Activated CD4-positive, alpha-beta T cell treated with anti-CD3 and anti-CD28 coated beads, Interleukin-2, amount 10 ng/mL, durations not matched to agents 7 days and 5 days (primary cell): Measurements from ENCODE around the gene OSGIN1. TPM values are rescaled to one million over a fixed set of nuclear protein-coding genes. Genes with fewer than 3 reads are reported as not detected.

Experiments used
- CTCF ChIA-PET: fragments of 350-600 bp; sonication (Branson Sonifier 250); formaldehyde crosslinking; loops from one replicate; lab custom pipeline; 2021; ENCODE audit warnings: antibody characterized with exemption; lab: Charles Lee
- POLR2A ChIA-PET: fragments of 350-600 bp; sonication (Branson Sonifier 250); formaldehyde crosslinking; loops from one replicate; lab custom pipeline; 2021; ENCODE audit warnings: antibody characterized with exemption; lab: Charles Lee
- DNase-seq: peaks from one replicate; pipeline ENCODE4 v3.0.0-alpha.2; 2020
- H3K27ac Mint-ChIP-seq: one replicate; pipeline ENCODE4 v1.8.0; 2021; ENCODE audit warnings: mild to moderate bottlenecking, moderate library complexity, mixed read lengths
- H3K27me3 Mint-ChIP-seq: one replicate; pipeline ENCODE4 v1.8.0; 2021; ENCODE audit warnings: mixed read lengths
- H3K36me3 Mint-ChIP-seq: one replicate; pipeline ENCODE4 v1.8.0; 2021; ENCODE audit warnings: low read depth, mixed read lengths
- H3K4me1 Mint-ChIP-seq: one replicate; pipeline ENCODE4 v1.8.0; 2021; ENCODE audit warnings: mixed read lengths
- H3K4me3 Mint-ChIP-seq: one replicate; pipeline ENCODE4 v1.8.0; 2021; ENCODE audit warnings: mild to moderate bottlenecking, moderate library complexity, mixed read lengths
- H3K9me3 Mint-ChIP-seq: one replicate; pipeline ENCODE4 v1.8.0; 2021; ENCODE audit warnings: mixed read lengths
- total RNA-seq, 2 experiments: library from RNA; stranded (reverse); gene quantifications; one replicate each; pipeline ENCODE4 v1.2.3, GENCODE V29; 2021

OSGIN1 gene
- total RNA-seq, 2 experiments from 2014 or later, result 0.48 to 0.77 TPM

GRCh38 chr16:83967838-83968305 is 14.8 kb downstream of the OSGIN1 start, which contains the start of gene NECAB2:
TSS of gene NECAB2 (plus strand) at chr16:83968244. CDS start at chr16:83968649, 405 bp downstream.
- ChIA-PET POLR2A (no interaction called here), CTCF (no interaction called here)
- no peak for DNase-seq
- Mint-ChIP-seq H3K27ac (no peak within 1 kb of the TSS), H3K36me3 (no peaks in the 10 kb centered on the region), H3K27me3 (peaks cover 19% of the 10 kb centered on the region), H3K4me3 (no peak within 1 kb of the TSS), H3K4me1 (peaks cover 2% of the 10 kb centered on the region), H3K9me3 (no peaks in the 10 kb centered on the region)

DNA sequence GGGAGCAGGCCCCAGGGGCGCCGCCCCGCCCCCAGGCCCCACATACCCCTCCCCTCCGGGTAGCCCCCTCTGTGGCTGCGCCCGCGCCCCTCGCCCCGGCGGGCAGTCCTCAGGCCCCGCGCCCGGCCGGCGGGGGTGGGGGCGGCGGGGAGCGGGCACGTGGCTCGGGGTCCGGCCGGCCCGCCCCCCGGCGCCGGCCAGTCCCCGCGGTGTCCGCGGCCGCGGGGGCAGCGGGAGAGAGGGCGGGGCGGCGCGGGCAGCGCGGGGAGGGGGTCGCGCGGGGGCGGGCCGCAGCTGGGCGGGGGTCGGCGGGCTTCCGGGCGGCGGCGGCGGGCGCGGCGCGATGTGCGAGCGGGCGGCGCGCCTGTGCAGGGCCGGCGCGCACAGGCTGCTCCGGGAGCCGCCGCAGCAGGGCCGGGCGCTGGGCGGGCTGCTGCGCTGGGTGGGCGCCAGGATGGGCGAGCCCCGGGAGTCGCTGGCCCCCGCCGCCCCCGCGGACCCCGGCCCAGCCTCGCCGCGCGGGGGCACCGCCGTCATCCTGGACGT is 15.3 kb downstream of the OSGIN1 start:
- ChIA-PET POLR2A (no interaction called here), CTCF (no interaction called here)
- H3K9me3 Mint-ChIP-seq, result no peaks in the 10 kb centered on the region
- H3K36me3 Mint-ChIP-seq, result no peaks in the 10 kb centered on the region
- DNase-seq, result no peak
- peaks cover 19% of the 10 kb centered on the region for H3K27me3 Mint-ChIP-seq
- H3K4me3 Mint-ChIP-seq, result no peak overlapping the region
- H3K27ac Mint-ChIP-seq, result no peak overlapping the region
- peaks cover 2% of the 10 kb centered on the region for H3K4me1 Mint-ChIP-seq

DNA sequence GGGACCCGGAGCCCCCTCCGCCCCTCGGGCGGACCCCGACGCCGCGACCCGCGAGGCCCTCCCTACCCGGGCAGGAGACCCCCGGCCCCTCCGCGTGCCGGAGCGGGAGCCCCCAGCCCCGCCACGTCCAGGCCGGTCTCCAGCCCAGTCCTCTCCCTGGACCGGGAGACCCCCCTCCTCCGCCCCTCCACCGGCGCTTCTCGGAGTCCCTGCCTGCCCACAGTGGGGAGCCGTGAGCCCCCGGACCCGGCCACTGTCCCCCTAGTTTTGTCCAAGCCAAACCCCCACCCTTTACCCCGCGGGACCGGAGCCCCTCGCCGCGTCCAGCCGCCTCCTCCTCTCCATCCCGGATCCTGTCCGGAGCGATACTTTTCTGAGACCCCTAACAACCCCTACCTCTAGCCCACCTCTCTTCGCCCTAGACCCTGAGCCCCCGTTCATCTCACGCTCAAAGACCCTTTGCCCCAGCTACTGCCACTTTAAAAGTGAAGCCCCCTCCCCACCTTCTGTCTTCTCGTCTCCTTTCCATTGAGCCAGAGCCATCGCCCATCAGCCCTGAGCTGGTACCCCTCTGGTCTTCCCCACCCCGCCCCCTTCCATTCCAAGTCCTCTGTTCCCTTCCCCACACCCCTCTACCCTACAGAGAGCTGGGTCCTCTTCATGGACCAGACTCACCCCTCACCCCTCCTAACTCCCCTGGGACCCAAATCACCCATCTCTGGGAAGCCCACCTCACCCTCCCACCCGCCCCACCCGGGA is 16.0 kb downstream of the OSGIN1 start:
- Mint-ChIP-seq H3K27me3 (peaks cover 19% of the 10 kb centered on the region), H3K27ac (no peak overlapping the region), H3K4me3 (no peak overlapping the region), H3K9me3 (no peaks in the 10 kb centered on the region), H3K4me1 (peaks cover 2% of the 10 kb centered on the region), H3K36me3 (no peaks in the 10 kb centered on the region)
- ChIA-PET CTCF (no interaction called here), POLR2A (no interaction called here)
- DNase-seq, result no peak

GRCh38 chr16:83969771-83970429 is 16.9 kb downstream of the OSGIN1 start:
- Mint-ChIP-seq H3K4me1 (peaks cover 2% of the 10 kb centered on the region), H3K36me3 (no peaks in the 10 kb centered on the region), H3K27ac (no peak overlapping the region), H3K9me3 (no peaks in the 10 kb centered on the region), H3K4me3 (no peak overlapping the region), H3K27me3 (peaks cover 19% of the 10 kb centered on the region)
- ChIA-PET CTCF (interaction anchor here (1.7 to 2.1 kb wide), 2 partner anchors 12 to 217 kb away, joined by 4 to 5 read pairs; partner anchors contain the start of gene TAF1C), POLR2A (no interaction called here)
- DNase-seq, result no peak

- POLR2A ChIA-PET, result no interaction called here
- CTCF ChIA-PET, result interaction anchor here (1.0 to 2.1 kb wide), 4 partner anchors 13 to 217 kb away, joined by 3 to 5 read pairs (median 4); partner anchors contain the start of gene TAF1C
These were observed 17.4 kb downstream of the OSGIN1 start for GRCh38 chr16:83970430-83970815.

DNA sequence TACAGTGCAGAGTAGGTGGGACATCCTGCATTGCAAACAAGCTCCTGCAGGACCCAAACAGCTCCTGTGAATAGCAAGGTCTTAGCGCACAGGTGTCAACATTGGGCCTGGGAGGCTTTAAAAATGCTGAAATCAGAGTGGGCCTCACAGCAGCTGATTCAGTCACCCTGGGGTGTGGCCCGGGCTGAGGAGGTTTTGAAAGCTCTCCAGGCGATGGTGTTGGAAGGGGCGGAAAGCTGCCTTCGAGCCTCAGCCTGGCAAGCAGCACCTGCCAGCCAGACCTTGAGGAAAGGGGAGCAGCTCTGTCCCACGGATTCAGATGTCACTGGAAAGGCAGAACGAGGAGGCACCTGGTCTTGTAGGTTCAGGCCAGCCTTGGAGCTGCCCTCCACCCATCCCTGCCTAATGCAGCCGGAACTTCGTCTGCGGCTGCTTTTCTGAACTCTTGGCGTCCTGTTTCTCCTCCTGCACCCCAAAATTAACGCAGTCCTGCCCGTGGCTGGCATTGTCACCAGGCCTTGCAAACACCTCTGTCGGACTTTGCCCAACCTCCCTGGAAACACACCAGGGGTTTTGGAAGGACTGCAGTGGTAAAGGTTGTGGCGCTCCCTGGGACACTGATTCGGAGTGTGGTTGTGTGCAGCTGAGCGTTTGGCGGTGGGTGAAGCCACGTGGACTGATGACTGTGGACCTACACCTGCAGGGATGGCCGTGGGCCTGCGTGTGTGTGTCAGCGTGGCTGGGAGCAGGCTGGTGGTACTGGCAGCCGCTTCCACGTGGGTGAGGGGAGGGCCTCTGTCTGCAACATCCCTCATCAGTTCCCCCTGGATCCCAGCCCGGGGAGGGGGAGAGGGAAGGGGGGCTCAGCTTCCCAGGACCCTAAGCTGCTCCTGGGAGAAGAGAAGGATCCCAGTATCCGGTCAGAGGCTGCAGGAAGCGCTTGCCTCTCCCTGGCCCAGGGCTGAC is 18.4 kb downstream of the OSGIN1 start:
- H3K4me1 Mint-ChIP-seq, result peaks cover 2% of the 10 kb centered on the region
- ChIA-PET POLR2A (no interaction called here), CTCF (interaction anchor here (1.0 to 2.1 kb wide), 5 partner anchors 14 to 216 kb away, joined by 3 to 5 read pairs (median 3); partner anchors contain the start of gene TAF1C)
- no peaks in the 10 kb centered on the region for H3K9me3 Mint-ChIP-seq
- H3K36me3 Mint-ChIP-seq, result no peaks in the 10 kb centered on the region
- H3K4me3 Mint-ChIP-seq, result no peak overlapping the region
- H3K27ac Mint-ChIP-seq, result no peak overlapping the region
- no peak for DNase-seq
- peaks cover 19% of the 10 kb centered on the region for H3K27me3 Mint-ChIP-seq

More at GRCh38 chr16:83970430-83970815, 17.4 kb downstream of the OSGIN1 start:
- peaks cover 2% of the 10 kb centered on the region for H3K4me1 Mint-ChIP-seq
- DNase-seq, result no peak
- H3K9me3 Mint-ChIP-seq, result no peaks in the 10 kb centered on the region
- peaks cover 19% of the 10 kb centered on the region for H3K27me3 Mint-ChIP-seq
- no peak overlapping the region for H3K27ac Mint-ChIP-seq
- no peaks in the 10 kb centered on the region for H3K36me3 Mint-ChIP-seq
- no peak overlapping the region for H3K4me3 Mint-ChIP-seq

- DNase-seq, result no peak
- CTCF ChIA-PET, result interaction anchor here (1.2 to 2.1 kb wide), 3 partner anchors 16 to 215 kb away, joined by 3 to 5 read pairs (median 4); partner anchors contain the start of gene TAF1C
These were observed 19.4 kb downstream of the OSGIN1 start for GRCh38 chr16:83972256-83973008.

DNA sequence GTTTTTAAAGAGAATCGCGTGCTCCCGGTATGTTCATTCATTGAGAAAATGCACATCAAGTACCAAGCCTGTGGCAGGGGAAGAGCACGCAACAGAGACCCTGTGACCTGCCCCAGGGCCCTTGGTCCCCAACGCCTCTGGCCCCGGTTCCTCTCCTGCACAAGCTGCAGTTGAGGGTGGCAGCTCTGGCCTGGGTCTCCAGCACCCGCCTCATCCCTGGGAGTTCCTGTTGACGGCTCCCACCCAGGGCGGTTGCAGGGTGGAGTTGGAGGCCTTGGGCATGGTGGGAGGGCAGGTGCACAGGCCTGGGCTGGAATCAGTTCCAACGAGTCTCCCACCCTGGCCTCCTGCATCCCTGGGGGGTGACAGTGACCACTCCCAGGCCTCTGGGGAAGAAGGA is 20.0 kb downstream of the OSGIN1 start:
- Mint-ChIP-seq H3K36me3 (no peaks in the 10 kb centered on the region), H3K27me3 (peaks cover 16% of the 10 kb centered on the region), H3K4me3 (no peak overlapping the region), H3K4me1 (no peaks in the 10 kb centered on the region), H3K9me3 (peaks cover 3% of the 10 kb centered on the region), H3K27ac (no peak overlapping the region)
- ChIA-PET POLR2A (no interaction called here), CTCF (interaction anchor here (1.2 kb wide), 1 partner anchor 16 kb away, joined by 4 read pairs; no protein-coding TSS in a partner anchor)
- no peak for DNase-seq

More at GRCh38 chr16:83972256-83973008, 19.4 kb downstream of the OSGIN1 start:
- peaks cover 2% of the 10 kb centered on the region for H3K4me1 Mint-ChIP-seq
- POLR2A ChIA-PET, result no interaction called here
- H3K27ac Mint-ChIP-seq, result no peak overlapping the region
- H3K4me3 Mint-ChIP-seq, result no peak overlapping the region
- H3K36me3 Mint-ChIP-seq, result no peaks in the 10 kb centered on the region
- no peaks in the 10 kb centered on the region for H3K9me3 Mint-ChIP-seq
- H3K27me3 Mint-ChIP-seq, result peaks cover 19% of the 10 kb centered on the region

GRCh38 chr16:83973581-83974385 is 20.7 kb downstream of the OSGIN1 start:
- ChIA-PET POLR2A (no interaction called here), CTCF (no interaction called here)
- Mint-ChIP-seq H3K36me3 (no peaks in the 10 kb centered on the region), H3K4me3 (no peak overlapping the region), H3K27me3 (peaks cover 16% of the 10 kb centered on the region), H3K4me1 (no peaks in the 10 kb centered on the region), H3K27ac (no peak overlapping the region), H3K9me3 (peaks cover 9% of the 10 kb centered on the region)
- no peak for DNase-seq

- no peak for DNase-seq
- Mint-ChIP-seq H3K36me3 (no peaks in the 10 kb centered on the region), H3K9me3 (peaks cover 13% of the 10 kb centered on the region), H3K4me3 (no peak overlapping the region), H3K27me3 (peaks cover 11% of the 10 kb centered on the region), H3K4me1 (no peaks in the 10 kb centered on the region), H3K27ac (no peak overlapping the region)
- CTCF ChIA-PET, result no interaction called here
- POLR2A ChIA-PET, result no interaction called here
These were observed 21.4 kb downstream of the OSGIN1 start for GRCh38 chr16:83974475-83974874.
